Prostate gland (tissue), 2 donors: ENCODE results near the gene ALOXE3.

ENCODE experiments used
- POLR2AphosphoS5 ChIP-seq: sonication (generic); formaldehyde crosslinking; IDR thresholded peaks from one replicate; pipeline ENCODE4 v1.6.1; 2017; ENCODE audit warnings: antibody characterized with exemption
- TF ChIP-seq, protein P1 (sequence below), 4 experiments: fragments of 200-600 bp in 2 of 4; fragments of 450-650 bp in 2 of 4; sonication (generic) in 2 of 4; IDR thresholded peaks; 1 replicate in 3 of 4; 2 replicates in 1 of 4; pipeline ENCODE4 v1.5.1; 2016 to 2019; ENCODE audit warnings: antibody characterized with exemption in 4 of 4, mild to moderate bottlenecking in 2 of 4, moderate library complexity in 2 of 4

DNA sequence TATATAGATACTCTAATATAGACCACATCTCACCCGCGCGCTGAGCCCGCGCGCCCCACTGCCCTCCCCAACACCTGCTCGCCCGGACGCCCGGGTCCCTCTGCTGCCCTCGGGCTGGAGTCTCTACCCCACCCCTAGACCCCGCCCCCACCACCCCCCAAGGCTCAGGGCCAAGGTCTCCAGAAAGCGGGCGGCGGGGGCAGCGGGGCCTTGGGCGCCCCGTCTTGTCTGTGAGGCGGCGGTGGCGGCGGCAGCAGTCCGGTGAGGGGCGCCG is 3.0 kb upstream of the ALOXE3 start:
- TF ChIP-seq, protein P1, sequence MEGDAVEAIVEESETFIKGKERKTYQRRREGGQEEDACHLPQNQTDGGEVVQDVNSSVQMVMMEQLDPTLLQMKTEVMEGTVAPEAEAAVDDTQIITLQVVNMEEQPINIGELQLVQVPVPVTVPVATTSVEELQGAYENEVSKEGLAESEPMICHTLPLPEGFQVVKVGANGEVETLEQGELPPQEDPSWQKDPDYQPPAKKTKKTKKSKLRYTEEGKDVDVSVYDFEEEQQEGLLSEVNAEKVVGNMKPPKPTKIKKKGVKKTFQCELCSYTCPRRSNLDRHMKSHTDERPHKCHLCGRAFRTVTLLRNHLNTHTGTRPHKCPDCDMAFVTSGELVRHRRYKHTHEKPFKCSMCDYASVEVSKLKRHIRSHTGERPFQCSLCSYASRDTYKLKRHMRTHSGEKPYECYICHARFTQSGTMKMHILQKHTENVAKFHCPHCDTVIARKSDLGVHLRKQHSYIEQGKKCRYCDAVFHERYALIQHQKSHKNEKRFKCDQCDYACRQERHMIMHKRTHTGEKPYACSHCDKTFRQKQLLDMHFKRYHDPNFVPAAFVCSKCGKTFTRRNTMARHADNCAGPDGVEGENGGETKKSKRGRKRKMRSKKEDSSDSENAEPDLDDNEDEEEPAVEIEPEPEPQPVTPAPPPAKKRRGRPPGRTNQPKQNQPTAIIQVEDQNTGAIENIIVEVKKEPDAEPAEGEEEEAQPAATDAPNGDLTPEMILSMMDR (IDR thresholded peaks at IDR 0.05): no peak
- no peak for TF ChIP-seq POLR2AphosphoS5
